Transverse colon (tissue), 4 donors: ENCODE measurements around the gene POC1A. TPM values are rescaled to one million over a fixed set of nuclear protein-coding genes. Genes with fewer than 3 reads are reported as not detected.

Source experiments
- DNase-seq: peaks from one replicate; pipeline ENCODE4 v3.0.0-alpha.2; 2019
- H3K27ac ChIP-seq, 4 donors: fragments of 200-600 bp; sonication (generic); 2 replicates each; pipeline ENCODE4 v1.5.1; 2016 to 2018; ENCODE audit warnings: inconsistent platforms in 4 of 4
- H3K27me3 ChIP-seq: fragments of 200-600 bp; sonication (generic); 2 replicates; pipeline ENCODE4 v1.5.1; 2017; ENCODE audit warnings: inconsistent platforms
- H3K36me3 ChIP-seq, 4 donors: fragments of 200-600 bp; sonication (generic); 2 replicates each; pipeline ENCODE4 v1.5.1; 2017 to 2019; ENCODE audit warnings: inconsistent platforms in 4 of 4
- H3K4me1 ChIP-seq, 4 donors: fragments of 200-600 bp; sonication (generic); 2 replicates each; pipeline ENCODE4 v1.5.1; 2017 to 2020; ENCODE audit warnings: inconsistent platforms in 4 of 4
- H3K4me3 ChIP-seq, 4 donors: fragments of 200-600 bp; sonication (generic); 1 replicate in 1 of 4; 2 replicates in 3 of 4; pipeline versions ENCODE4 v1.5.1 to v1.6.1; 2017 to 2019; ENCODE audit warnings: inconsistent platforms in 4 of 4
- H3K9me3 ChIP-seq, 2 donors: fragments of 200-600 bp; sonication (generic); 2 replicates each; pipeline ENCODE4 v1.5.1; 2017 to 2019; ENCODE audit warnings: inconsistent platforms in 2 of 2
- CTCF ChIP-seq, 5 experiments: fragments of 200-600 bp in 3 of 5; fragments of 450-650 bp in 2 of 5; sonication (generic) in 3 of 5; IDR thresholded peaks; 1 replicate in 2 of 5; 2 replicates in 3 of 5; pipeline ENCODE4 v1.5.1; 2016 to 2017; ENCODE audit warnings: antibody characterized with exemption in 5 of 5, inconsistent platforms in 3 of 5, mild to moderate bottlenecking in 2 of 5, moderate library complexity in 1 of 5
- EP300 ChIP-seq: sonication (generic); formaldehyde crosslinking; IDR thresholded peaks from one replicate; pipeline ENCODE4 v1.6.1; 2017; ENCODE audit warnings: antibody characterized with exemption, low read depth
- POLR2A ChIP-seq: fragments of 450-650 bp; IDR thresholded peaks from one replicate; pipeline ENCODE4 v1.6.1; 2016; ENCODE audit warnings: antibody characterized with exemption, mild to moderate bottlenecking, moderate library complexity
- POLR2AphosphoS5 ChIP-seq, 3 donors: sonication (generic); formaldehyde crosslinking; IDR thresholded peaks; one replicate each; pipeline ENCODE4 v1.6.1; 2016; ENCODE audit warnings: antibody characterized with exemption in 3 of 3
- WGBS, 2 donors: methylation state at CpG; one replicate each; pipeline ENCODE4 v1.1.5; 2018; ENCODE audit warnings: low coverage in 1 of 2; 5-methylcytosine and 5-hydroxymethylcytosine counted together
- in situ Hi-C, 4 donors: fragments of 200-750 bp; cut with MboI; loops; one replicate each; pipeline versions ENCODE4 v1.15.0 to v1.15.1; 2017; ENCODE audit warnings: low sequenced_read_pairs in 3 of 4, low pct_ligation_motif_present in 1 of 4, low pct_unique_long_range_greater_than_20kb in 1 of 4
- intact Hi-C: fragments of 100-400 bp; cut with DNase I; formaldehyde crosslinking; loops from one replicate; pipeline ENCODE4 v1.15.1; 2023; ENCODE audit warnings: low total_unique reads
- total RNA-seq, 4 donors: library from RNA; depleted of rRNA; stranded (reverse); fragments of >200 nt; gene quantifications; one replicate each; pipeline ENCODE4 v1.1.0, GENCODE V29; 2016

Gene POC1A
- total RNA-seq, 4 donors from 2014 or later: 0.80 to 3.1 (median 2.2) TPM; not detected in 1

GRCh38 chr3:52194485-52195290, 40.5 kb upstream of the POC1A start:
- H3K9me3 ChIP-seq: no peaks in the 10 kb centered on the region
- H3K4me1 ChIP-seq: peaks cover 20 to 55% (median 28%) of the 10 kb centered on the region in 4 donors
- H3K27me3 ChIP-seq: no peaks in the 10 kb centered on the region
- peak overlapping the region; percentile 12 to 91 (median 87) for H3K27ac ChIP-seq
- WGBS, 2 donors: 74 to 86% methylated on average over 5 to 14 of the region's 14 CpGs
- no peak for TF ChIP-seq POLR2A
- peak in 1 of 3 donors; percentile 53 for TF ChIP-seq POLR2AphosphoS5 (IDR thresholded peaks at IDR 0.05)
- no peak for TF ChIP-seq EP300
- intact Hi-C loops (no loop called here), in situ Hi-C loops (no loop called here)
- no peak overlapping the region for H3K4me3 ChIP-seq
- DNase-seq: peak; percentile 69
- H3K36me3 ChIP-seq: no peaks in the 10 kb centered on the region

GRCh38 chr3:52193065-52193464, 38.8 kb upstream of the POC1A start:
- H3K27me3 ChIP-seq: no peaks in the 10 kb centered on the region
- intact Hi-C loops: no loop called here
- WGBS, 2 donors: 77% methylated on average over 17 of the region's 18 CpGs; no CpG with 5 or more reads in 1 of the 2 donors
- no peak for TF ChIP-seq POLR2A
- peaks cover 11 to 43% (median 17%) of the 10 kb centered on the region in 4 donors for H3K4me1 ChIP-seq
- in situ Hi-C loops: no loop called here
- peak; percentile 29 for DNase-seq
- no peak overlapping the region for H3K27ac ChIP-seq
- H3K9me3 ChIP-seq: no peaks in the 10 kb centered on the region
- no peaks in the 10 kb centered on the region for H3K36me3 ChIP-seq
- H3K4me3 ChIP-seq: no peak overlapping the region

- Histone ChIP-seq H3K36me3 (no peaks in the 10 kb centered on the region), H3K4me1 (peaks cover under 1 to 32% (median 6%) of the 10 kb centered on the region in 4 donors), H3K27ac (no peak overlapping the region), H3K4me3 (no peak overlapping the region), H3K9me3 (no peaks in the 10 kb centered on the region), H3K27me3 (no peaks in the 10 kb centered on the region)
- intact Hi-C loops (no loop called here), in situ Hi-C loops (no loop called here)
- TF ChIP-seq POLR2A (no peak), CTCF (IDR thresholded peaks at IDR 0.05) (no peak), POLR2AphosphoS5 (IDR thresholded peaks at IDR 0.05) (no peak), EP300 (no peak)
- no peak for DNase-seq
- WGBS, 2 donors: 89% methylated on average over 4 of the region's 4 CpGs; no CpG with 5 or more reads in 1 of the 2 donors
These were observed 37.4 kb upstream of the POC1A start for GRCh38 chr3:52191663-52192062.

- Histone ChIP-seq H3K27ac (peak overlapping the region; percentile 29 to 55 (median 38)), H3K4me1 (peaks cover 0 to 20% (median 1%) of the 10 kb centered on the region in 4 donors), H3K36me3 (no peaks in the 10 kb centered on the region), H3K4me3 (no peak overlapping the region), H3K9me3 (no peaks in the 10 kb centered on the region), H3K27me3 (no peaks in the 10 kb centered on the region)
- TF ChIP-seq CTCF (IDR thresholded peaks at IDR 0.05) (no peak), POLR2AphosphoS5 (IDR thresholded peaks at IDR 0.05) (no peak), POLR2A (no peak), EP300 (no peak)
- no peak for DNase-seq
- intact Hi-C loops: no loop called here
- 81% methylated on average over 9 of the region's 9 CpGs; no CpG with 5 or more reads in 1 of the 2 donors for WGBS, 2 donors
- in situ Hi-C loops: no loop called here
These were observed 36.3 kb upstream of the POC1A start for GRCh38 chr3:52190294-52191074.

GRCh38 chr3:52188556-52188955, 34.3 kb upstream of the POC1A start:
- no peak for DNase-seq
- Histone ChIP-seq H3K27ac (no peak overlapping the region), H3K9me3 (no peaks in the 10 kb centered on the region), H3K27me3 (no peaks in the 10 kb centered on the region), H3K4me1 (peaks cover 0 to 5% (median 1%) of the 10 kb centered on the region in 4 donors), H3K36me3 (no peaks in the 10 kb centered on the region), H3K4me3 (no peak overlapping the region)
- in situ Hi-C loops: no loop called here
- 100% methylated on average over 1 of the region's 1 CpG; no CpG with 5 or more reads in 1 of the 2 donors for WGBS, 2 donors
- intact Hi-C loops: no loop called here
- no peak for TF ChIP-seq POLR2AphosphoS5 (IDR thresholded peaks at IDR 0.05)
- no peak for TF ChIP-seq CTCF (IDR thresholded peaks at IDR 0.05)
- no peak for TF ChIP-seq POLR2A
